ENCODE data around the gene DNM2.

DNM2 gene

DNA sequence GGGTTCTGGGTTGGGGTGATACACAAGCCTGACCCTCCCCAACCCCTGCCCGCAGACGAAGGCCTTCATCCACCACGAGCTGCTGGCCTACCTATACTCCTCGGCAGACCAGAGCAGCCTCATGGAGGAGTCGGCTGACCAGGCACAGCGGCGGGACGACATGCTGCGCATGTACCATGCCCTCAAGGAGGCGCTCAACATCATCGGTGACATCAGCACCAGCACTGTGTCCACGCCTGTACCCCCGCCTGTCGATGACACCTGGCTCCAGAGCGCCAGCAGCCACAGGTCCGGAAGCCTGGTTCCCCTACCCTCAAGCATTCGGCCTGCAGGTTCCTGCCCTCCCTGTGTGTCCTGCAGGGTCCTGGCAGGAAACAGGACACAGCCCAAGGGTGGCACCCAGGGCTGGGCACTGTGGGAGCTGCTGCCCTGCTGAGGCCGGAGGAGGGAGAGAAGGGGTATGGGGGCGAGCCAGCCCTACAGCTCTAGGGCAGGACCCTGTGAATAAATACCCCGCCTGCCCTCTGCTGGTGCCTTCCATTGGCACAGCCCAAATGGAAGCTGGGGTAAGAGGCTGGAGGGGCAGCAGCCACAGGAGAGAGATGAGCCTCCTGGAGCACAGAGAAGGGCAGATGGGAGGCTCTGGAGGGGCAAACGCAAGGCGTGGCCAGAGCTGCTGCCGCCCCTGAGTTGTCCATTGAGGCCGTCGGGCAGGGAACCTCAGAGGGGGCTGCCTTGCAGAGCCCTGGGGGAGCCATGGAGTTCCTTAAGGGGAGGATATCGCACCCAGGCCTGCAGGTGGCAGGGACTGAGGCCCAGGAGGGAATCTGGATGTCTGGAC, 111.3 kb downstream of the DNM2 start:
- DNase-seq, result no peak
- H3K4me1 ChIP-seq, result no peaks in the 10 kb centered on the region
- no peaks in the 10 kb centered on the region for H3K27me3 ChIP-seq
- TF ChIP-seq, protein P1, sequence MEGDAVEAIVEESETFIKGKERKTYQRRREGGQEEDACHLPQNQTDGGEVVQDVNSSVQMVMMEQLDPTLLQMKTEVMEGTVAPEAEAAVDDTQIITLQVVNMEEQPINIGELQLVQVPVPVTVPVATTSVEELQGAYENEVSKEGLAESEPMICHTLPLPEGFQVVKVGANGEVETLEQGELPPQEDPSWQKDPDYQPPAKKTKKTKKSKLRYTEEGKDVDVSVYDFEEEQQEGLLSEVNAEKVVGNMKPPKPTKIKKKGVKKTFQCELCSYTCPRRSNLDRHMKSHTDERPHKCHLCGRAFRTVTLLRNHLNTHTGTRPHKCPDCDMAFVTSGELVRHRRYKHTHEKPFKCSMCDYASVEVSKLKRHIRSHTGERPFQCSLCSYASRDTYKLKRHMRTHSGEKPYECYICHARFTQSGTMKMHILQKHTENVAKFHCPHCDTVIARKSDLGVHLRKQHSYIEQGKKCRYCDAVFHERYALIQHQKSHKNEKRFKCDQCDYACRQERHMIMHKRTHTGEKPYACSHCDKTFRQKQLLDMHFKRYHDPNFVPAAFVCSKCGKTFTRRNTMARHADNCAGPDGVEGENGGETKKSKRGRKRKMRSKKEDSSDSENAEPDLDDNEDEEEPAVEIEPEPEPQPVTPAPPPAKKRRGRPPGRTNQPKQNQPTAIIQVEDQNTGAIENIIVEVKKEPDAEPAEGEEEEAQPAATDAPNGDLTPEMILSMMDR (IDR thresholded peaks at IDR 0.05), result no peak
- H3K36me3 ChIP-seq, result peaks cover 39 to 100% (median 73%) of the 10 kb centered on the region in 3 donors
- intact Hi-C loops (cut with DNase I; ENCODE audit: low total_unique reads), result no loop called here
- H3K27ac ChIP-seq, result no peak overlapping the region
- H3K4me3 ChIP-seq, result no peak overlapping the region
- H3K9me3 ChIP-seq, result no peaks in the 10 kb centered on the region

DNA sequence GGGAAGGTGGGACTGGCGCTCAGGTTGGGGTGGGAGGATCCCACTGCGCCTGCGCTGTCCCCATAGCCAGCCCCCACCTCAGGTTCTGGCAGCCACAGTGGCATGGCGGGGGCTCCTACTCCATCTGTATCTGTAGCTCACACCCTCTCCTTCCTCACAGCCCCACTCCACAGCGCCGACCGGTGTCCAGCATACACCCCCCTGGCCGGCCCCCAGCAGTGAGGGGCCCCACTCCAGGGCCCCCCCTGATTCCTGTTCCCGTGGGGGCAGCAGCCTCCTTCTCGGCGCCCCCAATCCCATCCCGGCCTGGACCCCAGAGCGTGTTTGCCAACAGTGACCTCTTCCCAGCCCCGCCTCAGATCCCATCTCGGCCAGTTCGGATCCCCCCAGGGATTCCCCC, 112.1 kb downstream of the DNM2 start:
- H3K36me3 ChIP-seq, result peaks cover 31 to 94% (median 65%) of the 10 kb centered on the region in 3 donors
- no peaks in the 10 kb centered on the region for H3K9me3 ChIP-seq
- no peak for DNase-seq
- H3K4me1 ChIP-seq, result peaks cover 0 to 3% (median 1%) of the 10 kb centered on the region in 4 donors
- no peak overlapping the region for H3K4me3 ChIP-seq
- intact Hi-C loops (cut with DNase I; ENCODE audit: low total_unique reads), result no loop called here
- no peak overlapping the region for H3K27ac ChIP-seq
- TF ChIP-seq, protein P1 (IDR thresholded peaks at IDR 0.05), result no peak
- no peaks in the 10 kb centered on the region for H3K27me3 ChIP-seq

DNA sequence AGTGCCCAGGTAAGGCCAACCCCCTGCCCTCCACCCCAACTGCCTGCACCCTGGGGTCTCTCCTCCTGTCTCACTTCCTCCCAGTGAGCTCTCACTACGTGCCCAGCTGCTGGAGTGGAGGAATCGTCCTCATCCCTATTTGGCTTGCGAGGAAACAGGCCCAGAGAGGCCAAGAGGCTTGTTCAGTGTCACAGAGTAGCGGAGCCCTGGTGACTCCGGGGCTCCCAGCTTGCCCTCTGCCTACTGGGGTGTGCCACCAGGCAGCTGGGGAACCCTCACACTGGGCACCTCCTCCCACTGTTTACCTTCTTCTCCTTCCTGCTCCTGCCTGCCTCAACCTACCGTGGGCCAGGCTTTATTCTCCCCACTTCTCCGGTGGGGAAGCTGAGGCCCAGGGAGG, 112.5 kb downstream of the DNM2 start:
- H3K4me1 ChIP-seq, result peaks cover 0 to 7% (median 3%) of the 10 kb centered on the region in 4 donors
- TF ChIP-seq, protein P1 (IDR thresholded peaks at IDR 0.05), result no peak
- H3K9me3 ChIP-seq, result no peaks in the 10 kb centered on the region
- intact Hi-C loops (cut with DNase I; ENCODE audit: low total_unique reads), result no loop called here
- no peak overlapping the region for H3K27ac ChIP-seq
- DNase-seq, result no peak
- H3K27me3 ChIP-seq, result no peaks in the 10 kb centered on the region
- H3K36me3 ChIP-seq, result peaks cover 28 to 90% (median 61%) of the 10 kb centered on the region in 3 donors
- H3K4me3 ChIP-seq, result no peak overlapping the region

DNA sequence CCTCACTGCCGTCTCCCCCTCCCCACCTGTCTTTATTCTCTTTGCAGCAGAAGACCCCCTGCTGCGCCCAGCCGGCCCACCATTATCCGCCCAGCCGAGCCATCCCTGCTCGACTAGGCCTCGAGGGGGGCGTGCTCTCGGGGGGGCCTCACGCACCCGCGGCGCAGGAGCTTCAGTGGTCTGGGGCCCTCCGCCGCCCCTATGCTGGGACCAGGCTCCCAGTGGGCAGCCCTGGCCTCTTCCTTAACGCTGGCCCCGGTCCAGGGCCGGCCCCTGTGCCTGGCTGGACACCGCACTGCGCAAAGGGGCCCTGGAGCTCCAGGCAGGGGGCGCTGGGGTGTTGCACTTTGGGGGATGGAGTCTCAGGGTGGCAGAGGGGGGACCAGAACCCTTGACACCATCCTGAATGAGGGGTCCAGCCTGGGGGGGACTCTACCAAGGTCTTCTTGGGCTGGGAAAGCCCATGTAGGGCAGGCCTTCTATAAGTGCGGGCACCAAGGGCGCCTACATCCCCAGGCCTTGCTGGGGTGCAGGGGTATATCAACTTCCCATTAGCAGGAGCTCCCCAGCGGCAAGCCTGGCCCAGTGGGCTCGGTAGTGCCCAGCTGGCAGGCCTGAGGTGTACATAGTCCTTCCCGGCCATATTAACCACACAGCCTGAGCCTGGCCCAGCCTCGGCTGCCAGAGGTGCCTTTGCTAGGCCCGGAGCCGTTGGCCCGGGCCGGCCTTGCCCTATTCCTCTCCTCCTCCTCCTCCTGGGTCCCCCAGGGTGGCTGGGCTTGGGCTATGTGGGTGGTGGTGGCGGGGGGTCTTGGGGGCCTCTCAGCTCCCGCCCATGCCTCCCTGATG, 113.3 kb downstream of the DNM2 start:
- H3K27me3 ChIP-seq, result no peaks in the 10 kb centered on the region
- TF ChIP-seq, protein P1 (IDR thresholded peaks at IDR 0.05), result no peak
- no peak overlapping the region for H3K27ac ChIP-seq
- intact Hi-C loops (cut with DNase I; ENCODE audit: low total_unique reads), result no loop called here
- peaks cover 21 to 82% (median 53%) of the 10 kb centered on the region in 3 donors for H3K36me3 ChIP-seq
- H3K4me3 ChIP-seq, result no peak overlapping the region
- H3K9me3 ChIP-seq, result no peaks in the 10 kb centered on the region
- H3K4me1 ChIP-seq, result peaks cover 0 to 13% (median 3%) of the 10 kb centered on the region in 4 donors
- no peak for DNase-seq

DNA sequence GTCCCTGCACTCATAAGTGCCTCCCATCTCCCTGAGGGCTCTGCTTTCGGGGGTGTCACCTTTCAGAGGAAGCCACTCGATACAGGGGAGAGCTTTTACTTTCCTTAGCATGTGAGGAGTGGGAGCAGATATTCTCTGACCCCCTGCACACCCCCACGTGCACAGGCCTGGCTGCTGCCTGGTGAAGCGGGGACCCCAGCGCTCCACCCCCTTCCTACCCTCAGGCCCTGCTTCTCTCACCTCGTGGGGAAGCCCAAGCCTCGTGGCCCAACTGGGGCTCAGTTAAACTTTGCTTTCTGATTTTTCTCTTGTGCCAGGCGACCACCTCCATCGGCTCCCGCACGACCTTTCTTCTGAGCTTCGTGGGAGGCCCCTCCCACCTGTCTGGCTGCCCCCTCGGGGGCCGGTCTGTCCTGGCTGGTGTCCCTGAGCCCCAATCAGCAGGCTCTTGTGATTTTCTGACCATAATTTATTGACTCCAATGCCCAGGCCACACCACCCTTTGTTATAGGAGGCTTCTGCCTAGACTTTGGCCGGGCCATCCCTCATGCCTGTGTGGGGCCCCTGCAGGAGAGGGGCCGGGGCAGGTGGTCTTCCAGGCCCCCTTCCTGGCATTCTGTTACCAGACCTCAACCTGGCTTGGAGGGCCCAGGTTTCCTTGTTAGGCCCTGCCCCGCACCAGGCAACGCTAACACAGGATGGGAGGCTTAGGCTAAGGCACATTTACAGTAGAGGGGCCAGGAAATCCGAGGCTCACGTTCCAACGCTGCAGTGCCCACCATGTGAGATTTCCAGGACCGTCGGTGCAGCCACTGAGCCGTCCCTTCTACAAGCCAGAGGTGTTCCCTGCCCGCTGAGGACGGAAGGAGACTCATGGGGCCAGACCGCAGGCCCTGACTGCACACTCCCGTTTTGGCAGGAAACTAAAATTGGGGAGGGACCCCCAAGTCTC, 114.4 kb downstream of the DNM2 start:
- Histone ChIP-seq H3K4me3 (no peak overlapping the region), H3K27ac (no peak overlapping the region), H3K36me3 (peaks cover 10 to 71% (median 45%) of the 10 kb centered on the region in 3 donors), H3K9me3 (no peaks in the 10 kb centered on the region), H3K27me3 (no peaks in the 10 kb centered on the region), H3K4me1 (peaks cover 0 to 21% (median 9%) of the 10 kb centered on the region in 4 donors)
- intact Hi-C loops (cut with DNase I; ENCODE audit: low total_unique reads), result no loop called here
- TF ChIP-seq, protein P1 (IDR thresholded peaks at IDR 0.05), result no peak
- no peak for DNase-seq

Measured in tibial artery (tissue), 4 donors.